ENCODE measurements around the gene TASP1. TPM values are rescaled to one million over a fixed set of nuclear protein-coding genes. Genes with fewer than 3 reads are reported as not detected.

Gene TASP1
- polyA plus RNA-seq, 1 donor from 2014 or later, result 20.2 TPM

- Histone ChIP-seq H3K79me2 (replicated peaks; ENCODE audit: insufficient read depth, low read length) (no peaks in the 10 kb centered on the region), H3K9ac (ENCODE audit: low read length) (no peak overlapping the region)
Measured at GRCh38 chr20:13348311-13349234, 290.2 kb downstream of the TASP1 start.

GRCh38 chr20:13344671-13345070 lies 294.1 kb downstream of the TASP1 start:
- Histone ChIP-seq H3K27ac (ENCODE audit: low read length) (no peak overlapping the region), H4K20me1 (ENCODE audit: insufficient read depth) (no peaks in the 10 kb centered on the region), H2AFZ (ENCODE audit: low read depth, low read length) (no peak overlapping the region), H3K36me3 (ENCODE audit: insufficient read depth, low read length) (no peaks in the 10 kb centered on the region), H3K79me2 (replicated peaks; ENCODE audit: insufficient read depth, low read length) (no peaks in the 10 kb centered on the region), H3F3A (ENCODE audit: insufficient read depth, low read length, poor library complexity, severe bottlenecking) (no peaks in the 10 kb centered on the region), H3K9me2 (ENCODE audit: insufficient read depth, low read length) (no peaks in the 10 kb centered on the region), H3K4me2 (ENCODE audit: low read length) (no peak overlapping the region), H3K9me3 (ENCODE audit: low read length) (no peaks in the 10 kb centered on the region), H3K9ac (ENCODE audit: low read length) (no peak overlapping the region), H3K27me3 (ENCODE audit: insufficient read depth, low read depth, low read length) (no peaks in the 10 kb centered on the region), H3K4me3 (ENCODE audit: low read length) (no peak overlapping the region)
- TF ChIP-seq EP300 (conservative IDR thresholded peaks at IDR 0.05; ENCODE audit: poor library complexity, severe bottlenecking) (no peak), EZH2 (IDR thresholded peaks at IDR 0.05; ENCODE audit: borderline replicate concordance, insufficient read depth, low read length, poor library complexity, severe bottlenecking) (no peak), POLR2AphosphoS5 (IDR thresholded peaks at IDR 0.05) (no peak)
- TF ChIP-seq, protein P1, sequence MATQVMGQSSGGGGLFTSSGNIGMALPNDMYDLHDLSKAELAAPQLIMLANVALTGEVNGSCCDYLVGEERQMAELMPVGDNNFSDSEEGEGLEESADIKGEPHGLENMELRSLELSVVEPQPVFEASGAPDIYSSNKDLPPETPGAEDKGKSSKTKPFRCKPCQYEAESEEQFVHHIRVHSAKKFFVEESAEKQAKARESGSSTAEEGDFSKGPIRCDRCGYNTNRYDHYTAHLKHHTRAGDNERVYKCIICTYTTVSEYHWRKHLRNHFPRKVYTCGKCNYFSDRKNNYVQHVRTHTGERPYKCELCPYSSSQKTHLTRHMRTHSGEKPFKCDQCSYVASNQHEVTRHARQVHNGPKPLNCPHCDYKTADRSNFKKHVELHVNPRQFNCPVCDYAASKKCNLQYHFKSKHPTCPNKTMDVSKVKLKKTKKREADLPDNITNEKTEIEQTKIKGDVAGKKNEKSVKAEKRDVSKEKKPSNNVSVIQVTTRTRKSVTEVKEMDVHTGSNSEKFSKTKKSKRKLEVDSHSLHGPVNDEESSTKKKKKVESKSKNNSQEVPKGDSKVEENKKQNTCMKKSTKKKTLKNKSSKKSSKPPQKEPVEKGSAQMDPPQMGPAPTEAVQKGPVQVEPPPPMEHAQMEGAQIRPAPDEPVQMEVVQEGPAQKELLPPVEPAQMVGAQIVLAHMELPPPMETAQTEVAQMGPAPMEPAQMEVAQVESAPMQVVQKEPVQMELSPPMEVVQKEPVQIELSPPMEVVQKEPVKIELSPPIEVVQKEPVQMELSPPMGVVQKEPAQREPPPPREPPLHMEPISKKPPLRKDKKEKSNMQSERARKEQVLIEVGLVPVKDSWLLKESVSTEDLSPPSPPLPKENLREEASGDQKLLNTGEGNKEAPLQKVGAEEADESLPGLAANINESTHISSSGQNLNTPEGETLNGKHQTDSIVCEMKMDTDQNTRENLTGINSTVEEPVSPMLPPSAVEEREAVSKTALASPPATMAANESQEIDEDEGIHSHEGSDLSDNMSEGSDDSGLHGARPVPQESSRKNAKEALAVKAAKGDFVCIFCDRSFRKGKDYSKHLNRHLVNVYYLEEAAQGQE (IDR thresholded peaks at IDR 0.05; ENCODE audit: borderline replicate concordance), result no peak

More at GRCh38 chr20:13348311-13349234, 290.2 kb downstream of the TASP1 start:
- H2AFZ ChIP-seq (ENCODE audit: low read depth, low read length), result no peak overlapping the region
- H3K27ac ChIP-seq (ENCODE audit: low read length), result no peak overlapping the region
- H3K27me3 ChIP-seq (ENCODE audit: insufficient read depth, low read depth, low read length), result no peaks in the 10 kb centered on the region
- H3K36me3 ChIP-seq (ENCODE audit: insufficient read depth, low read length), result no peaks in the 10 kb centered on the region
- H3F3A ChIP-seq (ENCODE audit: insufficient read depth, low read length, poor library complexity, severe bottlenecking), result no peaks in the 10 kb centered on the region
- H3K9me2 ChIP-seq (ENCODE audit: insufficient read depth, low read length), result no peaks in the 10 kb centered on the region
- H4K20me1 ChIP-seq (ENCODE audit: insufficient read depth), result no peaks in the 10 kb centered on the region
- H3K9me3 ChIP-seq (ENCODE audit: low read length), result no peaks in the 10 kb centered on the region
- H3K4me2 ChIP-seq (ENCODE audit: low read length), result no peak overlapping the region
- TF ChIP-seq, protein P2, sequence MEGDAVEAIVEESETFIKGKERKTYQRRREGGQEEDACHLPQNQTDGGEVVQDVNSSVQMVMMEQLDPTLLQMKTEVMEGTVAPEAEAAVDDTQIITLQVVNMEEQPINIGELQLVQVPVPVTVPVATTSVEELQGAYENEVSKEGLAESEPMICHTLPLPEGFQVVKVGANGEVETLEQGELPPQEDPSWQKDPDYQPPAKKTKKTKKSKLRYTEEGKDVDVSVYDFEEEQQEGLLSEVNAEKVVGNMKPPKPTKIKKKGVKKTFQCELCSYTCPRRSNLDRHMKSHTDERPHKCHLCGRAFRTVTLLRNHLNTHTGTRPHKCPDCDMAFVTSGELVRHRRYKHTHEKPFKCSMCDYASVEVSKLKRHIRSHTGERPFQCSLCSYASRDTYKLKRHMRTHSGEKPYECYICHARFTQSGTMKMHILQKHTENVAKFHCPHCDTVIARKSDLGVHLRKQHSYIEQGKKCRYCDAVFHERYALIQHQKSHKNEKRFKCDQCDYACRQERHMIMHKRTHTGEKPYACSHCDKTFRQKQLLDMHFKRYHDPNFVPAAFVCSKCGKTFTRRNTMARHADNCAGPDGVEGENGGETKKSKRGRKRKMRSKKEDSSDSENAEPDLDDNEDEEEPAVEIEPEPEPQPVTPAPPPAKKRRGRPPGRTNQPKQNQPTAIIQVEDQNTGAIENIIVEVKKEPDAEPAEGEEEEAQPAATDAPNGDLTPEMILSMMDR (IDR thresholded peaks at IDR 0.05; ENCODE audit: poor library complexity, severe bottlenecking), result no peak
- TF ChIP-seq EP300 (conservative IDR thresholded peaks at IDR 0.05; ENCODE audit: poor library complexity, severe bottlenecking), result no peak
- TF ChIP-seq SMC3 (conservative IDR thresholded peaks at IDR 0.05; ENCODE audit: poor library complexity), result no peak
- TF ChIP-seq, protein P1 (IDR thresholded peaks at IDR 0.05; ENCODE audit: borderline replicate concordance), result no peak
- no peak for TF ChIP-seq RAD21 (conservative IDR thresholded peaks at IDR 0.05)
- TF ChIP-seq MXI1 (conservative IDR thresholded peaks at IDR 0.05; ENCODE audit: poor library complexity, severe bottlenecking), result no peak
- TF ChIP-seq EZH2 (IDR thresholded peaks at IDR 0.05; ENCODE audit: borderline replicate concordance, insufficient read depth, low read length, poor library complexity, severe bottlenecking), result no peak
- TF ChIP-seq POLR2AphosphoS5 (IDR thresholded peaks at IDR 0.05), result no peak
- no peak for TF ChIP-seq TAF1 (IDR thresholded peaks at IDR 0.05; ENCODE audit: low read depth)
- no peak overlapping the region for H3K4me3 ChIP-seq (ENCODE audit: low read length)

All from neural cell (in vitro differentiated cells).